Mesendoderm (in vitro differentiated cells): ENCODE results near the gene IKZF1.

ENCODE experiments used
- DNase-seq: peaks from one replicate; pipeline ENCODE4 v3.0.0; 2013
- H2AK5ac ChIP-seq: 2 replicates; pipeline ENCODE4 v1.6.1; 2013; ENCODE audit warnings: low read length, inconsistent platforms
- H2BK120ac ChIP-seq: 2 replicates; pipeline ENCODE4 v1.6.1; 2013; ENCODE audit warnings: low read depth, mild to moderate bottlenecking, low read length, moderate library complexity, mixed read lengths
- H2BK15ac ChIP-seq: replicated peaks from 2 replicates; pipeline ENCODE4 v1.6.1; 2013; ENCODE audit warnings: low read depth, mild to moderate bottlenecking, moderate library complexity
- H2BK5ac ChIP-seq: 2 replicates; pipeline ENCODE4 v1.6.1; 2013; ENCODE audit warnings: low read length, inconsistent platforms
- H3K18ac ChIP-seq: 2 replicates; pipeline ENCODE4 v1.6.1; 2013; ENCODE audit warnings: mild to moderate bottlenecking, low read length, mixed read lengths
- H3K23ac ChIP-seq: one replicate; pipeline ENCODE4 v1.6.1; 2013; ENCODE audit warnings: low read length
- H3K27ac ChIP-seq: 2 replicates; pipeline ENCODE4 v1.5.1; 2013; ENCODE audit warnings: low read depth, mild to moderate bottlenecking, inconsistent platforms, low read length, moderate library complexity
- H3K27me3 ChIP-seq: 2 replicates; pipeline ENCODE4 v1.6.1; 2013; ENCODE audit warnings: low read length, control low read depth, mild to moderate bottlenecking, inconsistent platforms; ENCODE audit not compliant: insufficient read depth, poor library complexity
- H3K36me3 ChIP-seq: 2 replicates; pipeline ENCODE4 v1.6.1; 2013; ENCODE audit warnings: low read length, inconsistent platforms; ENCODE audit not compliant: control insufficient read depth, insufficient read depth
- H3K4ac ChIP-seq: one replicate; pipeline ENCODE4 v1.6.1; 2013; ENCODE audit warnings: low read depth, mild to moderate bottlenecking, low read length, moderate library complexity
- H3K4me1 ChIP-seq: 2 replicates; pipeline ENCODE4 v1.6.1; 2013; ENCODE audit warnings: low read depth, low read length, inconsistent platforms; ENCODE audit not compliant: control insufficient read depth
- H3K4me2 ChIP-seq: 2 replicates; pipeline ENCODE4 v1.6.1; 2013; ENCODE audit warnings: low read length
- H3K4me3 ChIP-seq: 2 replicates; pipeline ENCODE4 v1.5.1; 2013; ENCODE audit warnings: mild to moderate bottlenecking, low read length
- H3K56ac ChIP-seq: one replicate; pipeline ENCODE4 v1.6.1; 2013; ENCODE audit warnings: low read length
- H3K79me1 ChIP-seq: 2 replicates; pipeline ENCODE4 v1.6.1; 2013; ENCODE audit warnings: low read length, inconsistent platforms
- H3K79me2 ChIP-seq: 2 replicates; pipeline ENCODE4 v1.6.1; 2013; ENCODE audit warnings: mild to moderate bottlenecking, low read length; ENCODE audit not compliant: control insufficient read depth, insufficient read depth
- H3K9ac ChIP-seq: 2 replicates; pipeline ENCODE4 v1.6.1; 2013; ENCODE audit warnings: low read length, inconsistent platforms
- H4K5ac ChIP-seq: one replicate; pipeline ENCODE4 v1.6.1; 2013; ENCODE audit warnings: low read length
- H4K8ac ChIP-seq: one replicate; pipeline ENCODE4 v1.6.1; 2013; ENCODE audit warnings: low read depth, mild to moderate bottlenecking, control low read depth, low read length, moderate library complexity
- WGBS: extraction: QIAGEN DNeasy Blood & Tissue Kit; methylation state at CpG from one replicate; pipeline ENCODE4 v1.1.7; 2013; ENCODE audit warnings: low lambda C conversion rate, missing lambda C conversion rate; ENCODE audit not compliant: insufficient coverage; ENCODE audit errors: extremely low coverage; 5-methylcytosine and 5-hydroxymethylcytosine counted together

Gene IKZF1

DNA sequence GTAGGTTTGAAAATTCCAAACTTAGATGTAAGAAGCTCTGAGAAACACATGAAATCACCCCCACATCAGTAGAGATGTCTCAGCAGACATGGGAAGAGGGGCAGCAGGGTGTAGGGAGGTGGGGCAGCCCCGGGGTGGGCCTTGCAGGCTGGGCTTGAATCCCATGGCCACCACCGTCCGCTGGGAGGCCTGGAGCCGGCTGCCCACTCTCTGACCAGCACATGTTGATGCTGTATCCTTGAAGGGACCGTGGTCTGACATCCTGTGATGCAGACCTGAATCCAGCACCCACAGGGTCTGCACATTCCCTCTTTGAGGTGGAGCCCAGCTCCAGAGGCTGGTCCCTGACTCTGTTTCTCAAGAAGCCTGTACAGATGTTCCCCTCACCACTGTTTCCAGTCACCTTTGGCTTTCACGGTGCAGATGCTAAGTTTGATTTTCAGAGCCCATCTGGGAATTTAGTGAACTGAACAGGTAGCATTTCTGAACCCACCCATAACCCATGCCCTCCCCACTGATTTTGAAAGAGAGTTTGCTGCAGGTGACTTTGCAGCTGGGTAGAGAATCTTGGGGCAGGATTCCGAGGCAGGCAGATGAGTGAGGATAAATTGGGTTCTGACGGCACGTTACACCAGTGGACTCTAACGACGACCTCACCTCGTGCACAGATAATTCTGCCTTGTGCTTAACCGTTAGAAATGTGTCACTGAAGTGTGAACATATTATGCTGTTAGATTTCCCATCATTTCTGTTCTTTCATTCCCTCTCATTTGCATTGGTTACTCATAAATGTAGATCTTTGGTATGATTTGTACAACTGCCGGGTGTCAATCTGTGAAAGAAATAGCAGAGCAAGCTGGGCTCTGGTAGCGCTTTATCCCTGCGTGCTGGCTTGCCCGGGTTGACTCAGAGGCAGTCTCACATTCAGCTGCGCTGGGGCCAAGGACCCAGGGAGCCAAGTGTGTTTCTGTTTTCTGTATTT, 45.7 kb downstream of the IKZF1 start:
- H2BK15ac ChIP-seq: no peak overlapping the region

DNA sequence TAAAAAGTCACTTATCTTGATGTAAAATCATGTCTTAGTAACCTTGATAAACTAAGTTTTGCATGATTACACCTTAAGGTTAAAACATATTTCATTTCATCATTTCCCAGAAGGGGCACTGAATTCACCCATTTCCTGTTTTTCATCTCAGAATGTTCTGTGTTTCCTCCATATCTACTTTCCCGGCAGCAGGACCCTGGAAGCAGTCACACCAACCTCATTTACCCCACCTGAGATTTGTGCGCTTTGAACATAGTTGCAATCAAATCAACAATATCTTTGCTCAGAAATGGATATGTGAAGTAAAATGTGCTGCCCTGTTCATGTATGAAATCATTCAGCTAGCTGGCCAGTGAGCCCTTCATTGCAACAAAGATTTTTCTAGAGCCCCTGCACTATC, 46.8 kb downstream of the IKZF1 start:
- H3K27ac ChIP-seq: no peak overlapping the region

More for the DNA sequence above, 45.7 kb downstream of the IKZF1 start:
- peaks cover 7% of the 10 kb centered on the region for H3K4me1 ChIP-seq
- no peaks in the 10 kb centered on the region for H3K27me3 ChIP-seq
- H3K9ac ChIP-seq: no peak overlapping the region
- H3K23ac ChIP-seq: no peak overlapping the region
- no peak overlapping the region for H3K56ac ChIP-seq
- no peaks in the 10 kb centered on the region for H3K36me3 ChIP-seq
- no peak overlapping the region for H2AK5ac ChIP-seq
- no peak overlapping the region for H4K5ac ChIP-seq
- no CpG with 5 or more reads among the region's 18 CpGs for WGBS
- H3K4me2 ChIP-seq: no peak overlapping the region
- H2BK5ac ChIP-seq: no peak overlapping the region
- H4K8ac ChIP-seq: no peak overlapping the region
- H3K18ac ChIP-seq: no peak overlapping the region
- H3K27ac ChIP-seq: no peak overlapping the region
- H3K79me1 ChIP-seq: no peaks in the 10 kb centered on the region
- no peak overlapping the region for H2BK120ac ChIP-seq
- no peak for DNase-seq
- no peak overlapping the region for H3K4me3 ChIP-seq
- no peak overlapping the region for H3K4ac ChIP-seq
- no peaks in the 10 kb centered on the region for H3K79me2 ChIP-seq

DNA sequence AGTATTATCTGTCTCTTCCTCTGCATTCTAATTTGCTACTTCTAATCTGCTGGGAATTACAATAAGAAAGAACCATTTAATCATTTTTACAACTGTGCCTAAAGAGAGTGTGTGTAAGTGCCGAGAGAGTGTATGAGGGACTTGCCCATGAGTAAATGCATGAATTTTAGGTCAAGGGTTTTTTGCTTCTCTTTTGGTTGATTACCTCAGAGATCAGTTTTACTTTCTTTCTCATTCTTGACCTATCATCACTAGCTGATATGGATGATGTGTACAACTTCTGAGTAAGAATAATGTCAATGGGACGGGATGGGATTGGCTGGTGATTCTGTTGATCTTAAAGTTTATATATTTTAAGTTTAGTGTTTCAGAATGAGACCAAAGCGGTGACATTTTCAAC, 47.8 kb downstream of the IKZF1 start:
- Histone ChIP-seq H3K27me3 (no peaks in the 10 kb centered on the region), H3K56ac (no peak overlapping the region), H3K27ac (no peak overlapping the region), H4K8ac (no peak overlapping the region), H4K5ac (no peak overlapping the region), H2BK120ac (no peak overlapping the region), H3K4me2 (no peak overlapping the region), H3K4me1 (peaks cover under 1% of the 10 kb centered on the region), H3K18ac (no peak overlapping the region), H3K23ac (no peak overlapping the region), H3K4ac (no peak overlapping the region), H3K79me2 (no peaks in the 10 kb centered on the region), H2BK5ac (no peak overlapping the region), H3K4me3 (no peak overlapping the region), H3K79me1 (no peaks in the 10 kb centered on the region), H2AK5ac (no peak overlapping the region), H3K9ac (no peak overlapping the region), H2BK15ac (no peak overlapping the region), H3K36me3 (no peaks in the 10 kb centered on the region)
- DNase-seq: no peak
- no CpG with 5 or more reads among the region's 3 CpGs for WGBS

More for the DNA sequence above, 46.8 kb downstream of the IKZF1 start:
- Histone ChIP-seq H2BK120ac (no peak overlapping the region), H3K27me3 (no peaks in the 10 kb centered on the region), H4K8ac (no peak overlapping the region), H3K4me1 (peaks cover 7% of the 10 kb centered on the region), H3K79me2 (no peaks in the 10 kb centered on the region), H3K79me1 (no peaks in the 10 kb centered on the region), H3K23ac (no peak overlapping the region), H2AK5ac (no peak overlapping the region), H3K4ac (no peak overlapping the region), H3K4me2 (no peak overlapping the region), H3K36me3 (no peaks in the 10 kb centered on the region), H3K4me3 (no peak overlapping the region), H3K9ac (no peak overlapping the region), H4K5ac (no peak overlapping the region), H2BK15ac (no peak overlapping the region), H2BK5ac (no peak overlapping the region), H3K56ac (no peak overlapping the region), H3K18ac (no peak overlapping the region)
- no CpG with 5 or more reads among the region's 2 CpGs for WGBS
- no peak for DNase-seq

DNA sequence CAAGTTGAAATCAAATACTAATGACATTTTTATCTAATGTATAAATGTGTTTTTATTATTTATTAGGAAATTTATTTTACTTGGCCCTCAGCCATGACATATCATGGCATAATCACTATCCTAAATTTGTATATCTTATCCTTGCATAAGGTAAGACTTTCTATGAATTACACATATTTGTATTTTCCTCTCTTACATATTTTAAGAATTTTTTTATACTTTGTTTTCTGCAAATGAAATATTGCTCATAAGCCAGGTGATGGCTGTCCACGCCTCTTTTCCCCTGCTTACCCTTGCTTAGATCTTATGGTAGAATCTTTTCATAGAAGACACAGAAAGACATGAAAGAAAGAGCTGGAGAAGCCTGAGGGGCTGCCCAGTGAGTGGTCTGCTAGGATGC, 48.2 kb downstream of the IKZF1 start:
- WGBS: no CpG with 5 or more reads among the region's 1 CpG
- no peak overlapping the region for H3K56ac ChIP-seq
- H3K36me3 ChIP-seq: no peaks in the 10 kb centered on the region

DNA sequence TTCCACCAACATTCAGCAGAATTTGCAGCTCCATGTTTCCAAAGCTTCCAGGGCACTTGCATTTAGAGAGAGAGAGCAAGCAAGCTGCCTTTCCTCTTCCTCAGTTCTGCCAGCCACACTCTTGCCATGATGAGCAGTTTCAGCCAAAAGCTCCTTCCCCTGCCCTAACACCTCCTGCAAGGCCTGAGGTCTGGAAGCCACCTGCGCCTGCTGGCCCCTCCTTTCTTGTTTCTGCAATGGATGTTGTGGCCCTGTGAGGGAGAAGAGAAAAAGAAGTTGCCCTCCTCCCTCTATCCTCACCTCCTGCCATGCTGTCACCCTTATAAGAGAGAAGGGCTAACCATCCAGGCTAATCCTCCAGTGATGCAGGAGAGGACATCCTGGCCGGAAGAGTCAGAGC, 48.7 kb downstream of the IKZF1 start:
- H3K4me3 ChIP-seq: no peak overlapping the region
- H3K4me1 ChIP-seq: no peaks in the 10 kb centered on the region
- H2BK5ac ChIP-seq: no peak overlapping the region
- no peak overlapping the region for H4K8ac ChIP-seq
- no peak overlapping the region for H3K23ac ChIP-seq
- H3K27ac ChIP-seq: no peak overlapping the region
- H3K4me2 ChIP-seq: no peak overlapping the region
- no peak overlapping the region for H3K9ac ChIP-seq
- H2BK15ac ChIP-seq: no peak overlapping the region
- H4K5ac ChIP-seq: no peak overlapping the region
- H3K18ac ChIP-seq: no peak overlapping the region
- H3K27me3 ChIP-seq: no peaks in the 10 kb centered on the region
- H2AK5ac ChIP-seq: no peak overlapping the region
- H3K79me1 ChIP-seq: no peaks in the 10 kb centered on the region
- H3K56ac ChIP-seq: no peak overlapping the region
- H2BK120ac ChIP-seq: no peak overlapping the region
- DNase-seq: no peak
- WGBS: no CpG with 5 or more reads among the region's 2 CpGs
- H3K79me2 ChIP-seq: no peaks in the 10 kb centered on the region
- H3K4ac ChIP-seq: no peak overlapping the region
- H3K36me3 ChIP-seq: no peaks in the 10 kb centered on the region

More for the DNA sequence above, 48.2 kb downstream of the IKZF1 start:
- no peak overlapping the region for H3K4ac ChIP-seq
- no peak overlapping the region for H3K4me2 ChIP-seq
- no peak overlapping the region for H3K23ac ChIP-seq
- H3K79me2 ChIP-seq: no peaks in the 10 kb centered on the region
- no peak overlapping the region for H2BK120ac ChIP-seq
- no peak overlapping the region for H4K8ac ChIP-seq
- no peak overlapping the region for H3K18ac ChIP-seq
- no peak overlapping the region for H4K5ac ChIP-seq
- no peak for DNase-seq
- no peaks in the 10 kb centered on the region for H3K79me1 ChIP-seq
- H3K9ac ChIP-seq: no peak overlapping the region
- H2BK5ac ChIP-seq: no peak overlapping the region
- H2BK15ac ChIP-seq: no peak overlapping the region
- no peak overlapping the region for H3K27ac ChIP-seq
- H3K27me3 ChIP-seq: no peaks in the 10 kb centered on the region
- H3K4me3 ChIP-seq: no peak overlapping the region
- H2AK5ac ChIP-seq: no peak overlapping the region
- H3K4me1 ChIP-seq: no peaks in the 10 kb centered on the region
